Keratinocyte (primary cell): Measurements from ENCODE around the gene TMEM247. TPM values are rescaled to one million over a fixed set of nuclear protein-coding genes. Genes with fewer than 3 reads are reported as not detected.

Experiments
- DNase-seq: peaks from one replicate; pipeline ENCODE4 v3.0.0-alpha.2; 2011; ENCODE audit warnings: low read depth, missing footprints, low spot score
- FAIRE-seq: peaks from 2 replicates; lab custom pipeline; 2011; peaks lifted over from hg19 to GRCh38; lab: Jason Lieb, UNC
- H2AFZ ChIP-seq: 2 replicates; pipeline ENCODE4 v1.6.0; 2012; ENCODE audit warnings: low read length, control low read depth, inconsistent platforms; ENCODE audit not compliant: control insufficient read depth
- H3K27ac ChIP-seq: 2 replicates; pipeline ENCODE4 v1.5.1; 2011; ENCODE audit warnings: low read length; ENCODE audit not compliant: control insufficient read depth, insufficient read depth
- H3K27me3 ChIP-seq: 3 replicates; pipeline ENCODE4 v1.6.0; 2011; ENCODE audit warnings: low read length; ENCODE audit not compliant: control insufficient read depth, insufficient read depth; ENCODE audit errors: extremely low read depth
- H3K36me3 ChIP-seq, 2 experiments: 2 replicates in 1 of 2; 3 replicates in 1 of 2; pipeline ENCODE4 v1.5.1; 2011; ENCODE audit warnings: low read length in 2 of 2, mild to moderate bottlenecking in 1 of 2; ENCODE audit not compliant: control insufficient read depth in 2 of 2, insufficient read depth in 2 of 2; ENCODE audit errors: extremely low read depth in 1 of 2
- H3K4me1 ChIP-seq: 3 replicates; pipeline ENCODE4 v1.5.1; 2011; ENCODE audit warnings: low read length; ENCODE audit not compliant: control insufficient read depth, insufficient read depth; ENCODE audit errors: extremely low read depth
- H3K4me2 ChIP-seq: 3 replicates; pipeline ENCODE4 v1.6.0; 2011; ENCODE audit warnings: low read depth, low read length; ENCODE audit not compliant: control insufficient read depth, insufficient read depth; ENCODE audit errors: extremely low read depth
- H3K4me3 ChIP-seq, 3 experiments: fragments of 200-600 bp in 1 of 3; sonication (generic) in 1 of 3; 2 replicates in 2 of 3; 3 replicates in 1 of 3; pipeline ENCODE4 v1.5.1; 2011 to 2016; ENCODE audit warnings: low read length in 3 of 3, mild to moderate bottlenecking in 3 of 3, control low read depth in 2 of 3, inconsistent platforms in 1 of 3, low read depth in 1 of 3, mixed read lengths in 1 of 3, mixed run types in 1 of 3, moderate library complexity in 1 of 3; ENCODE audit not compliant: control insufficient read depth in 2 of 3, insufficient read depth in 2 of 3; ENCODE audit errors: extremely low read depth in 1 of 3
- H3K79me2 ChIP-seq: 2 replicates; pipeline ENCODE4 v1.6.0; 2012; ENCODE audit warnings: low read length; ENCODE audit not compliant: control insufficient read depth, insufficient read depth
- H3K9ac ChIP-seq: 3 replicates; pipeline ENCODE4 v1.6.0; 2011; ENCODE audit warnings: low read length; ENCODE audit not compliant: control insufficient read depth, insufficient read depth; ENCODE audit errors: extremely low read depth
- H3K9me1 ChIP-seq: 3 replicates; pipeline ENCODE4 v1.6.0; 2011; ENCODE audit warnings: low read length; ENCODE audit not compliant: control insufficient read depth, insufficient read depth; ENCODE audit errors: extremely low read depth
- H3K9me3 ChIP-seq: 2 replicates; pipeline ENCODE4 v1.5.1; 2012; ENCODE audit warnings: low read depth, low read length; ENCODE audit not compliant: control insufficient read depth
- H4K20me1 ChIP-seq: 3 replicates; pipeline ENCODE4 v1.6.0; 2011; ENCODE audit warnings: low read length; ENCODE audit not compliant: control insufficient read depth, insufficient read depth; ENCODE audit errors: extremely low read depth
- CTCF ChIP-seq, 3 experiments: IDR thresholded peaks in 1 of 3; conservative IDR thresholded peaks in 1 of 3; optimal IDR thresholded peaks in 1 of 3; 2 replicates in 2 of 3; 3 replicates in 1 of 3; pipeline versions ENCODE3 to v1.5.1; 2011; ENCODE audit warnings: low read length in 3 of 3, mild to moderate bottlenecking in 3 of 3, moderate library complexity in 2 of 3, control low read depth in 1 of 3, inconsistent platforms in 1 of 3; ENCODE audit not compliant: insufficient read depth in 2 of 3; ENCODE audit errors: extremely low read depth in 1 of 3
- EZH2 ChIP-seq: IDR thresholded peaks from one replicate; pipeline ENCODE4 v1.6.1; 2012; ENCODE audit warnings: inconsistent platforms, mild to moderate bottlenecking, low read length, moderate library complexity
- dilution Hi-C: fragments of 300-500 bp; cut with MboI; formaldehyde crosslinking; loops from one replicate; pipeline ENCODE4 v1.7.0; 2020; ENCODE audit warnings: low sequenced_read_pairs; ENCODE audit not compliant: extremely low pct_ligation_motif_present
- polyA plus RNA-seq, 5 experiments: library from polyadenylated mRNA; depleted of rRNA in 3 of 5; stranded (reverse) in 3 of 5; stranded (forward) in 1 of 5; unstranded in 1 of 5; fragments of >200 nt; gene quantifications; 1 replicate in 1 of 5; 2 replicates in 3 of 5; 3 replicates in 1 of 5; pipeline versions ENCODE4 v1.2.1 to v1.2.3, GENCODE V29; 2011 to 2012; ENCODE audit warnings: missing spikeins in 2 of 5, low read depth in 1 of 5, low replicate concordance in 1 of 5

Gene TMEM247
- polyA plus RNA-seq, 1 donor (not counting 4 experiments of a cell fraction or from before 2014, with no cell fraction given) = not detected

- Histone ChIP-seq H3K27ac (no peak overlapping the region), H4K20me1 (no peaks in the 10 kb centered on the region), H3K9me1 (no peaks in the 10 kb centered on the region), H3K27me3 (no peaks in the 10 kb centered on the region), H3K4me2 (no peak overlapping the region), H3K79me2 (no peaks in the 10 kb centered on the region), H3K4me1 (peaks cover 8% of the 10 kb centered on the region), H3K9me3 (no peaks in the 10 kb centered on the region), H3K4me3 (no peak overlapping the region), H3K9ac (no peak overlapping the region), H2AFZ (peak overlapping the region; percentile 28), H3K36me3 (no peaks in the 10 kb centered on the region)
- DNase-seq (no peak), FAIRE-seq (no peak)
- dilution Hi-C loops = no loop called here
- no peak for TF ChIP-seq CTCF (optimal IDR thresholded peaks at IDR 0.05 in 1 of 3, IDR thresholded peaks at IDR 0.05 in 1 of 3, conservative IDR thresholded peaks at IDR 0.05 in 1 of 3; ENCODE audit: extremely low read depth in 1 of 3, insufficient read depth in 2 of 3, low read length in 3 of 3)
- TF ChIP-seq EZH2 = no peak
These were observed 26.1 kb downstream of the TMEM247 start for GRCh38 chr2:46505472-46505783.

DNA sequence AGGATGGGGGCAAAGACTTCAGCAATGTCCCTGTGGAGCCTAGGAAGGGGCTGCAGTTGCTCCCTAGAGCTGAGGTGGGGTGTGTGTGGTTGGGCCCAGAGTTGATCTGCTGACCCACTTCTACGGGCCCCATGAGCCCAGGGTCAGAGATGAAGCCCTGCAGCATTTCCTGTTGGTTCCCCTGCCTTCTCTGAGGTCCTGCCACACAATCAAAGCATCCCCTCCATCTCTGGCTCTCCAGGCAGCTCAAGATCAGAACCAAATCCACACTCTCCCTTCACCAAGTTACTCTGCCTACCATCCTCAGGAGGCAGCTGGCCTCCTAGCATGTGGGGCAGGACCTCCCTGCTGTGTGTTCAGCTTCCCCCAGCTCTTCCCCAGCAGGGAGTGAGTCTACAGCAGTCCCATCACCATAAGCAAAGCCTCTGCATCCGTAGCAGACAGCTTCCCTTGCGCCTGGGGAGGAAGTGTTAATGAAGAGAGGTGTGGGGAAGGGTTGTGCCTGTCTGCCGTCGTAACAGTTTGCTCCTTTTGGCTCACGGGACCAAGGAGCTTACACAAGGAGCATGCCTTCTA, 26.9 kb downstream of the TMEM247 start:
- no peaks in the 10 kb centered on the region for H4K20me1 ChIP-seq
- H3K79me2 ChIP-seq = no peaks in the 10 kb centered on the region
- no peaks in the 10 kb centered on the region for H3K9me1 ChIP-seq
- H3K9ac ChIP-seq = no peak overlapping the region
- H3K27ac ChIP-seq = no peak overlapping the region
- H3K4me1 ChIP-seq = peaks cover 7% of the 10 kb centered on the region
- DNase-seq (no peak), FAIRE-seq (no peak)
- no peaks in the 10 kb centered on the region for H3K27me3 ChIP-seq
- no peak overlapping the region for H3K4me3 ChIP-seq
- H3K36me3 ChIP-seq = no peaks in the 10 kb centered on the region
- dilution Hi-C loops = no loop called here
- H3K9me3 ChIP-seq = no peaks in the 10 kb centered on the region
- TF ChIP-seq CTCF (optimal IDR thresholded peaks at IDR 0.05 in 1 of 3, IDR thresholded peaks at IDR 0.05 in 1 of 3, conservative IDR thresholded peaks at IDR 0.05 in 1 of 3; ENCODE audit: extremely low read depth in 1 of 3, insufficient read depth in 2 of 3, low read length in 3 of 3) (no peak), EZH2 (no peak)
- H3K4me2 ChIP-seq = no peak overlapping the region
- no peak overlapping the region for H2AFZ ChIP-seq
